Adrenal gland (tissue), 12 donors: ENCODE data around the gene IDH2. TPM values are rescaled to one million over a fixed set of nuclear protein-coding genes. Genes with fewer than 3 reads are reported as not detected.
A peak's percentile ranks its signal among the peaks of the same experiment; 100 is the strongest.

Experiments
- DNase-seq, 7 donors: peaks; one replicate each; pipeline ENCODE4 v3.0.0-alpha.2; 2019 to 2020
- H3K27ac ChIP-seq, 5 donors: fragments of 200-600 bp; sonication (generic) in 4 of 5; 1 replicate in 3 of 5; 2 replicates in 2 of 5; pipeline versions ENCODE4 v1.5.1 to v1.8.0; 2016 to 2020; ENCODE audit warnings: mild to moderate bottlenecking in 1 of 5
- H3K27me3 ChIP-seq: fragments of 200-600 bp; 2 replicates; pipeline ENCODE4 v1.8.0; 2021
- H3K36me3 ChIP-seq, 2 donors: fragments of 200-600 bp; replicated peaks in 1 of 2; 1 replicate in 1 of 2; 2 replicates in 1 of 2; pipeline versions ENCODE4 v1.5.1 to v1.8.0; 2018 to 2022
- H3K4me1 ChIP-seq, 2 donors: fragments of 200-600 bp; replicated peaks in 1 of 2; 1 replicate in 1 of 2; 2 replicates in 1 of 2; pipeline versions ENCODE4 v1.5.1 to v1.8.0; 2018 to 2021
- H3K4me3 ChIP-seq, 4 donors: fragments of 200-600 bp; sonication (generic) in 3 of 4; one replicate each; pipeline ENCODE4 v1.5.1; 2016 to 2018
- H3K9me3 ChIP-seq, 3 donors: fragments of 200-600 bp; sonication (generic) in 1 of 3; replicated peaks in 1 of 3; 1 replicate in 2 of 3; 2 replicates in 1 of 3; pipeline versions ENCODE4 v1.5.1 to v1.8.0; 2016 to 2021
- POLR2A ChIP-seq, 2 donors: fragments of 450-650 bp; IDR thresholded peaks; one replicate each; pipeline ENCODE4 v1.6.1; 2017; ENCODE audit warnings: antibody characterized with exemption in 2 of 2, mild to moderate bottlenecking in 2 of 2, moderate library complexity in 1 of 2
- WGBS, 4 donors: extraction: QIAGEN DNeasy Blood & Tissue Kit in 2 of 4; methylation state at CpG; one replicate each; pipeline versions ENCODE4 v1.1.5 to v1.1.7; 2013 to 2017; 5-methylcytosine and 5-hydroxymethylcytosine counted together
- intact Hi-C, 2 donors: fragments of 100-400 bp; cut with DNase I; formaldehyde crosslinking; loops; one replicate each; pipeline versions ENCODE4 v1.14.1 to v1.15.0; 2022 to 2023
- polyA plus RNA-seq, 3 donors: library from polyadenylated mRNA; stranded (reverse); fragments of 200-250 nt in 2 of 3; fragments of 350-450 nt in 1 of 3; fragmentation: Illumina TruSeq in 1 of 3; extraction: RNeasy Lipid Tissue Mini Kit (QIAGEN cat#74804) in 1 of 3; gene quantifications; one replicate each; pipeline ENCODE4 v1.2.3, GENCODE V29; 2013 to 2014
- total RNA-seq, 9 donors: library from RNA; depleted of rRNA in 4 of 9; stranded (reverse); fragments of >200 nt in 4 of 9; fragments of 120-200 nt in 1 of 9; fragmentation: NEBNext Ultra II Directional in 1 of 9; extraction: Animal tissue kit (Norgen Biotek cat#: 25700) in 1 of 9; gene quantifications; one replicate each; pipeline versions ENCODE4 v1.1.0 to v1.2.4, GENCODE V29; 2013 to 2023
- TF ChIP-seq, protein P1 (sequence below), 6 experiments: fragments of 450-650 bp in 4 of 6; fragments of 200-600 bp in 2 of 6; sonication (generic) in 1 of 6; IDR thresholded peaks; 1 replicate in 5 of 6; 2 replicates in 1 of 6; pipeline versions ENCODE4 v1.5.1 to v1.8.0; 2016 to 2021; ENCODE audit warnings: antibody characterized with exemption in 6 of 6, mild to moderate bottlenecking in 2 of 6, moderate library complexity in 1 of 6
- donor health status: healthy with polysubstance abuse.
- donor health status: Bipolar disorder and iron deficiency.
- donor health status: DM: yes; HTN: yes; CAD: no.
- donor health status: DM: no; HTN: no; CAD: no.
- donor health status: DM: no; HTN: no; CAD: no.
- donor health status: DM: yes; HTN: yes; CAD: no.

Gene IDH2
- total and polyA plus RNA-seq, 12 donors: 10.3 to 33.6 (median 19.3) TPM

DNA sequence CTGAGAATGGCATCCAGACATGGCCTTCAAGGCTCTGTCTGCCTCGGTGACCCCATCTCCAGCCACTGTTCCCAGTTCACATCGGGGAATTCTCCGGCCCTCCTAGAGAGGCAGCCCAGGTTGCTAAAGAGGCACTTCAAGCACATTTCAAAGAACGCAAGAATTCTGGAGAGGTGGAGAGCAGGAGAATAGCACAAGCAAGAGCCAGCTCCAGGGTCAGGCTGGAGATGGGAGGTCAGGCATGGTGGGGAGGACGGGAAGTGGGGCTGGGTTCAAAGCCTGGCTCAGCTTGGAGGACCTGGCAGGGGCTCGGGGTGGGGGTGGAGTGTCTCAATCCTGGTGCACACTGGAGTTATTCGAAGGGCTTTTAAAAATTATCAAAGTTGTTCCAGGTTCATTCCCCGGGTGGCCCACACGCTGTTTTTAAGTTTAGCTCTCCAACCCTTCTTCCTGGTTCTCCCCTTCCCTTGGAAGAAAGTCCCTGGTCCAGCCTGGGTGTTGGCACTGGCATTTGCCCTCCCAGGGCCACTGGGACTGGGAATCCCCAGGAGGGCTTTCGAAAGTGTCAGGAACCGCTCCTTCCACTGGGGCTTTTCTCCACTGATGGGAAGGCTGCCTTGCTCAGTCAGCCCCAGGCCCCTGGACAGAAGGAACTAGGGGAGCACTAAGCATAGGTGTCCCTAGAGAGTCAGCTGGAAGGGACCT, 65.3 kb downstream of the IDH2 start:
- intact Hi-C loops: no loop called here
- H3K4me1 ChIP-seq: peaks cover 8 to 59% of the 10 kb centered on the region in 2 donors
- no peaks in the 10 kb centered on the region for H3K9me3 ChIP-seq
- WGBS, 4 donors: 70 to 78% (median 74%) methylated on average over 11 of the region's 11 CpGs
- H3K27me3 ChIP-seq: no peaks in the 10 kb centered on the region
- no peak for DNase-seq
- no peaks in the 10 kb centered on the region for H3K36me3 ChIP-seq
- TF ChIP-seq POLR2A (IDR thresholded peaks at IDR 0.05): no peak
- TF ChIP-seq, protein P1, sequence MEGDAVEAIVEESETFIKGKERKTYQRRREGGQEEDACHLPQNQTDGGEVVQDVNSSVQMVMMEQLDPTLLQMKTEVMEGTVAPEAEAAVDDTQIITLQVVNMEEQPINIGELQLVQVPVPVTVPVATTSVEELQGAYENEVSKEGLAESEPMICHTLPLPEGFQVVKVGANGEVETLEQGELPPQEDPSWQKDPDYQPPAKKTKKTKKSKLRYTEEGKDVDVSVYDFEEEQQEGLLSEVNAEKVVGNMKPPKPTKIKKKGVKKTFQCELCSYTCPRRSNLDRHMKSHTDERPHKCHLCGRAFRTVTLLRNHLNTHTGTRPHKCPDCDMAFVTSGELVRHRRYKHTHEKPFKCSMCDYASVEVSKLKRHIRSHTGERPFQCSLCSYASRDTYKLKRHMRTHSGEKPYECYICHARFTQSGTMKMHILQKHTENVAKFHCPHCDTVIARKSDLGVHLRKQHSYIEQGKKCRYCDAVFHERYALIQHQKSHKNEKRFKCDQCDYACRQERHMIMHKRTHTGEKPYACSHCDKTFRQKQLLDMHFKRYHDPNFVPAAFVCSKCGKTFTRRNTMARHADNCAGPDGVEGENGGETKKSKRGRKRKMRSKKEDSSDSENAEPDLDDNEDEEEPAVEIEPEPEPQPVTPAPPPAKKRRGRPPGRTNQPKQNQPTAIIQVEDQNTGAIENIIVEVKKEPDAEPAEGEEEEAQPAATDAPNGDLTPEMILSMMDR (IDR thresholded peaks at IDR 0.05): no peak
- H3K4me3 ChIP-seq: no peak overlapping the region
- peak overlapping the region in 3 of 5 donors; percentile 19 to 90 (median 34) for H3K27ac ChIP-seq

DNA sequence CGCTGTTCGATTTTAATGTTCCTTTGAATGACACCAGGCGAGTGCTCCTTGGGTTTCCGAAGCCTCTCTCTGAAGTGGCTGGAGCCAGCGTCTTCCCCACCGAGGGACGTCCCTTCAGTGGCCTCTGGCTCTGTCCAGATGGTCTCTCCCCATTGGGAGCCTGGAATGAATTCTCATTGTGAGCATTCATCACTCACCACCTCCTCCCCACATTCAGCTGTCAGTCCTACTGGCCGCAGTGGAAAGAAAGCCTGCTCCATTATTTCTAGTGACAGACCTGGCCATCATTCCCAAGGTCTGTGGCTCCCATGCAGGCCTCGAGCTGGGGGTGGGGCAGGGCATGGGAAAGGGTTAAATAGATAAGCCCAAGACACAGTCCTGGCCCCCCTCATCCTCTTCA, 65.9 kb downstream of the IDH2 start:
- no peaks in the 10 kb centered on the region for H3K9me3 ChIP-seq
- DNase-seq: no peak
- no peaks in the 10 kb centered on the region for H3K36me3 ChIP-seq
- H3K4me1 ChIP-seq: peaks cover 8 to 63% of the 10 kb centered on the region in 2 donors
- WGBS, 4 donors: 74 to 81% (median 76%) methylated on average over 9 of the region's 9 CpGs
- H3K27ac ChIP-seq: peak overlapping the region in 4 of 5 donors; percentile 19 to 90 (median 56)
- TF ChIP-seq POLR2A (IDR thresholded peaks at IDR 0.05): no peak
- TF ChIP-seq, protein P1 (IDR thresholded peaks at IDR 0.05): no peak
- intact Hi-C loops: no loop called here
- no peak overlapping the region for H3K4me3 ChIP-seq
- H3K27me3 ChIP-seq: no peaks in the 10 kb centered on the region

DNA sequence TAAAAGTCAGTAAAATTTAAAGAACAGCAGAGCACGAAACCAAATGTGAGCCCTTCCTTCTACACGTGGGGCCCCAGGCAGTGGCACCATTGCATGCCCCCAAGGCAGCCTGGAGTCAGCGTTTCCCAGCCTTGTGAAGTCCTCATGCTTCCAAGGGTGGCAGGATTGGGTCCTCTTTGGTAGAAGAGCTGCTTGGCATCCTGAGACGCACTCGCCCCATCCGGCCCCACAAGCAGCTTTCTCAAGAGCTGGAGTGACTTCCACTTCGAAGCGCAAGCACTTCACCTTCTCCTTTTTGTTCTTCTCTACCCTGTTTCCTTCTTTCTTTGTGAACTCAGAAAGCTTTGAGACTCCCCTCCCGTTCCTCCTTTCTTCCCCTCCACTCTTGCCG, 66.4 kb downstream of the IDH2 start:
- Histone ChIP-seq H3K4me1 (peaks cover 8 to 66% of the 10 kb centered on the region in 2 donors), H3K4me3 (no peak overlapping the region), H3K9me3 (no peaks in the 10 kb centered on the region), H3K36me3 (no peaks in the 10 kb centered on the region), H3K27ac (peak overlapping the region in 4 of 5 donors; percentile 60 to 90 (median 68)), H3K27me3 (no peaks in the 10 kb centered on the region)
- TF ChIP-seq, protein P1 (IDR thresholded peaks at IDR 0.05): no peak
- TF ChIP-seq POLR2A (IDR thresholded peaks at IDR 0.05): no peak
- WGBS, 4 donors: 69 to 86% (median 78%) methylated on average over 10 of the region's 10 CpGs
- intact Hi-C loops: no loop called here
- peak in 4 of 7 donors; percentile 45 to 59 (median 48) for DNase-seq

DNA sequence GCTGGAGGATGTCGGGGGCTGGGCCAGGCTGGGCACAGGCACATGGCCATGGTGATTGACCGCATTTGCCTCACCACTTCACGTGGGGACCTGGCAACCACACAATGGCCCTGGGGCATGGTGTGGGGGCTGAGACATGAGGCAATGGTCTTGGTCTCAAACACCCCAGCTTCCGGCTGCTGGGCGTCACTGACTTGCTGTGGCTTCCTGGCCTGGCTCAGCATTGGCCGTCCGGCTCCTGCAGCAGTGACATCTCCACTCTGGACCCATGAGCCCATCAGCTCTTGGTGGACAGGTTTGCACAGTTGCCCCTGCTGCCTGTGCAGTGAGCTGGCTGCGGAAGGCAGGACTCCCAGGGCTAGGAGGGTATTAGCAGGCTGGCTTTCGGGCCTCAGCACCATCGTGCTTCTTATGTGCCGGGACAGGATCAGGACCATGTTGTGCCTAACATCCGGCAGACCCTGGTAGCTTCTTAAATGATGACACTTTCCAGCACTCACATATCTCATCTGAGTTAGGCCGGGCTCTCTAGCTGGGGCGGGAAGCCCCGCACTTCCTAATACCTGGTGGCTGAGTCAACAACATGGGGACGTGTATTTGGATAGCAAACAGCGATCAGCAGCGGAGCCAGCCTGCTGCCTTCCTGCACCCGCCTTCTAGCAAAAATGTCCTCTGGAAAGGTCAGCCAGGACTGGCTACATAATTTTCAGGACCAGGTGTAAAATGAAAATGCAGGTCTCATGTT, 67.0 kb downstream of the IDH2 start:
- DNase-seq: peak; percentile 36 to 84 (median 63)
- H3K4me3 ChIP-seq: no peak overlapping the region
- H3K27me3 ChIP-seq: no peaks in the 10 kb centered on the region
- peak overlapping the region; percentile 60 to 90 (median 62) for H3K27ac ChIP-seq
- H3K4me1 ChIP-seq: peaks cover 8 to 60% of the 10 kb centered on the region in 2 donors
- intact Hi-C loops: no loop called here
- TF ChIP-seq, protein P1 (IDR thresholded peaks at IDR 0.05): no peak
- peak in 1 of 2 donors; percentile 9 for TF ChIP-seq POLR2A (IDR thresholded peaks at IDR 0.05)
- no peaks in the 10 kb centered on the region for H3K36me3 ChIP-seq
- WGBS, 4 donors: 71 to 78% (median 74%) methylated on average over 12 to 19 of the region's 19 CpGs
- H3K9me3 ChIP-seq: no peaks in the 10 kb centered on the region
